Tibial artery (tissue), 4 donors: Measurements from ENCODE around the gene TXNRD1.

Experiments
- DNase-seq, 2 donors: peaks; one replicate each; pipeline ENCODE4 v3.0.0-alpha.2; 2019
- H3K27ac ChIP-seq, 2 donors: fragments of 200-600 bp; sonication (generic) in 1 of 2; 1 replicate in 1 of 2; 2 replicates in 1 of 2; pipeline ENCODE4 v1.5.1; 2018 to 2019; ENCODE audit warnings: mild to moderate bottlenecking in 1 of 2
- H3K27me3 ChIP-seq, 2 donors: fragments of 200-600 bp; sonication (generic) in 1 of 2; one replicate each; pipeline versions ENCODE4 v1.5.1 to v1.6.0; 2016 to 2019
- H3K36me3 ChIP-seq, 3 donors: fragments of 200-600 bp; sonication (generic) in 2 of 3; one replicate each; pipeline ENCODE4 v1.5.1; 2016 to 2019; ENCODE audit warnings: mild to moderate bottlenecking in 2 of 3
- H3K4me1 ChIP-seq, 4 donors: fragments of 200-600 bp; sonication (generic) in 2 of 4; 1 replicate in 3 of 4; 2 replicates in 1 of 4; pipeline ENCODE4 v1.5.1; 2016 to 2019
- H3K4me3 ChIP-seq, 2 donors: fragments of 200-600 bp; sonication (generic) in 1 of 2; 1 replicate in 1 of 2; 2 replicates in 1 of 2; pipeline ENCODE4 v1.5.1; 2018 to 2019; ENCODE audit warnings: mild to moderate bottlenecking in 2 of 2
- H3K9me3 ChIP-seq, 3 donors: fragments of 200-600 bp; sonication (generic) in 1 of 3; one replicate each; pipeline ENCODE4 v1.5.1; 2016 to 2019
- intact Hi-C: fragments of 100-400 bp; cut with DNase I; formaldehyde crosslinking; loops from one replicate; pipeline ENCODE4 v1.15.0; 2023; ENCODE audit warnings: low total_unique reads
- TF ChIP-seq, protein P1 (sequence below), 2 experiments: fragments of 200-600 bp in 1 of 2; fragments of 450-650 bp in 1 of 2; IDR thresholded peaks; one replicate each; pipeline ENCODE4 v1.5.1; 2017 to 2019; ENCODE audit warnings: antibody characterized with exemption in 2 of 2, mild to moderate bottlenecking in 1 of 2, moderate library complexity in 1 of 2

The TXNRD1 gene

DNA sequence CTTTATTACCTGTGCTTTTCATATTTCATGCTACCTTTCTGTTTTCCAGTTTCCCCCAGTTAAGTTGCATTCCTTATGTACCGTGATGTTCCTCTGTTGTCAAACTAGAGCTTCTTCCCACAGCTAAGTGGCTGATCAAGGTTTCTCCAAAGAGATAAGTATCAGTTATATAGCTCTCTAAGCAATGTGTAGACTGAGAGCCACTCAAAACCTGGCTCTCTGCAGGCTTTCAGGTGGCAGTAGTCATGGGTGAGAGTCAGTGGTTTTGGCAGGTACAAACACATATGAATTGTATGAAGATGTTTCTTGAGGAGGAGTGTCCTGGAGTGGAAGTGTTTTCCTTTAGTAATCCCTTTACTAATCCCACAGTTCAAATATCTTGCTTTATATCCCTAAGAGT is 28.4 kb downstream of the TXNRD1 start:
- intact Hi-C loops = no loop called here
- DNase-seq = no peak
- no peaks in the 10 kb centered on the region for H3K27me3 ChIP-seq
- no peak overlapping the region for H3K4me3 ChIP-seq
- no peaks in the 10 kb centered on the region for H3K36me3 ChIP-seq
- H3K9me3 ChIP-seq = no peaks in the 10 kb centered on the region
- H3K27ac ChIP-seq = no peak overlapping the region
- TF ChIP-seq, protein P1, sequence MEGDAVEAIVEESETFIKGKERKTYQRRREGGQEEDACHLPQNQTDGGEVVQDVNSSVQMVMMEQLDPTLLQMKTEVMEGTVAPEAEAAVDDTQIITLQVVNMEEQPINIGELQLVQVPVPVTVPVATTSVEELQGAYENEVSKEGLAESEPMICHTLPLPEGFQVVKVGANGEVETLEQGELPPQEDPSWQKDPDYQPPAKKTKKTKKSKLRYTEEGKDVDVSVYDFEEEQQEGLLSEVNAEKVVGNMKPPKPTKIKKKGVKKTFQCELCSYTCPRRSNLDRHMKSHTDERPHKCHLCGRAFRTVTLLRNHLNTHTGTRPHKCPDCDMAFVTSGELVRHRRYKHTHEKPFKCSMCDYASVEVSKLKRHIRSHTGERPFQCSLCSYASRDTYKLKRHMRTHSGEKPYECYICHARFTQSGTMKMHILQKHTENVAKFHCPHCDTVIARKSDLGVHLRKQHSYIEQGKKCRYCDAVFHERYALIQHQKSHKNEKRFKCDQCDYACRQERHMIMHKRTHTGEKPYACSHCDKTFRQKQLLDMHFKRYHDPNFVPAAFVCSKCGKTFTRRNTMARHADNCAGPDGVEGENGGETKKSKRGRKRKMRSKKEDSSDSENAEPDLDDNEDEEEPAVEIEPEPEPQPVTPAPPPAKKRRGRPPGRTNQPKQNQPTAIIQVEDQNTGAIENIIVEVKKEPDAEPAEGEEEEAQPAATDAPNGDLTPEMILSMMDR (IDR thresholded peaks at IDR 0.05) = no peak
- no peaks in the 10 kb centered on the region for H3K4me1 ChIP-seq

GRCh38 chr12:104247698-104248097 is 32.1 kb downstream of the TXNRD1 start:
- TF ChIP-seq, protein P1 (IDR thresholded peaks at IDR 0.05) = no peak
- H3K27ac ChIP-seq = no peak overlapping the region
- no peaks in the 10 kb centered on the region for H3K27me3 ChIP-seq
- no peaks in the 10 kb centered on the region for H3K9me3 ChIP-seq
- intact Hi-C loops = no loop called here
- no peak for DNase-seq
- H3K4me3 ChIP-seq = no peak overlapping the region
- no peaks in the 10 kb centered on the region for H3K36me3 ChIP-seq
- peaks cover 0 to 10% (median 0%) of the 10 kb centered on the region in 4 donors for H3K4me1 ChIP-seq

GRCh38 chr12:104248444-104248843 is 32.9 kb downstream of the TXNRD1 start:
- H3K27ac ChIP-seq = no peak overlapping the region
- no peak overlapping the region for H3K4me3 ChIP-seq
- no peaks in the 10 kb centered on the region for H3K27me3 ChIP-seq
- DNase-seq = no peak
- no peaks in the 10 kb centered on the region for H3K9me3 ChIP-seq
- TF ChIP-seq, protein P1 (IDR thresholded peaks at IDR 0.05) = no peak
- peaks cover 0 to 10% (median 0%) of the 10 kb centered on the region in 4 donors for H3K4me1 ChIP-seq
- no peaks in the 10 kb centered on the region for H3K36me3 ChIP-seq
- intact Hi-C loops = no loop called here

DNA sequence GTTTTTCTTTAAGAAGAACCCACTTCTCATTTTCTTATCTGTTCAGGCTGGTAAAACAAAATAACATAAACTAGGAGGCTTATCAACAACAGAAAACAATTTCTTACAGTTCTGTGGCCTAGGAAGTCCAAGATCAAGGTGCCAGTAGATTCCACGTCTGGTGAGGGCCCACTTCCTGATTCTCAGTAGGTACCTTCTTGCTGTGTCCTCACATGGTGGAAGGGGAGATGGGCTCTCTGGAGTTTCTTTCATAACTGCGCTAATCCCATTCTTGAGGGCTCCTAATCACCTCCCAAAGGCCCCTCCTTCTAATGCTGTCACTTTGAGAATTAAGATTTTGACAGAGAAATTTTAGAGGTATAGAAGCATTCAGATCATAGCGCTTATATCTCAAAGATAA is 33.4 kb downstream of the TXNRD1 start:
- Histone ChIP-seq H3K9me3 (no peaks in the 10 kb centered on the region), H3K27ac (no peak overlapping the region)
- intact Hi-C loops = no loop called here

GRCh38 chr12:104249898-104250297 is 34.3 kb downstream of the TXNRD1 start:
- Histone ChIP-seq H3K36me3 (no peaks in the 10 kb centered on the region), H3K27me3 (no peaks in the 10 kb centered on the region), H3K9me3 (no peaks in the 10 kb centered on the region), H3K27ac (no peak overlapping the region), H3K4me1 (peaks cover 0 to 10% (median 0%) of the 10 kb centered on the region in 4 donors), H3K4me3 (no peak overlapping the region)
- TF ChIP-seq, protein P1 (IDR thresholded peaks at IDR 0.05) = no peak
- no peak for DNase-seq
- intact Hi-C loops = no loop called here

More for the DNA sequence above, 33.4 kb downstream of the TXNRD1 start:
- Histone ChIP-seq H3K36me3 (no peaks in the 10 kb centered on the region), H3K27me3 (no peaks in the 10 kb centered on the region), H3K4me1 (peaks cover 0 to 10% (median 0%) of the 10 kb centered on the region in 4 donors), H3K4me3 (no peak overlapping the region)
- no peak for DNase-seq
- TF ChIP-seq, protein P1 (IDR thresholded peaks at IDR 0.05) = no peak
